Stimulated activated naive CD8-positive, alpha-beta T cell treated with anti-CD3 and anti-CD28 coated beads, Interleukin-15, Interleukin-2, amounts not matched to agents 100 ng/mL and 50 ng/mL, for 24 hours (primary cell): Measurements from ENCODE around the gene CTBP1.
A peak's percentile ranks its signal among the peaks of the same experiment; 100 is the strongest.

ENCODE experiments used
- H3K27ac Mint-ChIP-seq: one replicate; pipeline ENCODE4 v1.8.0; 2021; ENCODE audit warnings: mild to moderate bottlenecking, mixed read lengths
- H3K27me3 Mint-ChIP-seq: one replicate; pipeline ENCODE4 v1.8.0; 2021; ENCODE audit warnings: mixed read lengths
- H3K36me3 Mint-ChIP-seq: one replicate; pipeline ENCODE4 v1.8.0; 2021; ENCODE audit warnings: low read depth, mixed read lengths
- H3K4me1 Mint-ChIP-seq: one replicate; pipeline ENCODE4 v1.8.0; 2021; ENCODE audit warnings: low read depth, mixed read lengths
- H3K4me3 Mint-ChIP-seq: one replicate; pipeline ENCODE4 v1.8.0; 2021; ENCODE audit warnings: mild to moderate bottlenecking, mixed read lengths
- H3K9me3 Mint-ChIP-seq: one replicate; pipeline ENCODE4 v1.8.0; 2021; ENCODE audit warnings: mixed read lengths

The CTBP1 gene

GRCh38 chr4:1187182-1187581 is 61.7 kb downstream of the CTBP1 start:
- Mint-ChIP-seq H3K9me3 (no peaks in the 10 kb centered on the region), H3K27me3 (no peaks in the 10 kb centered on the region), H3K36me3 (no peaks in the 10 kb centered on the region), H3K27ac (no peak overlapping the region), H3K4me3 (no peak overlapping the region), H3K4me1 (peaks cover 40% of the 10 kb centered on the region)

- H3K27me3 Mint-ChIP-seq, result no peaks in the 10 kb centered on the region
- peaks cover 40% of the 10 kb centered on the region for H3K4me1 Mint-ChIP-seq
- peaks cover 7% of the 10 kb centered on the region for H3K9me3 Mint-ChIP-seq
- H3K4me3 Mint-ChIP-seq, result peak overlapping the region; percentile 63
- H3K27ac Mint-ChIP-seq, result peak overlapping the region; percentile 69
- peaks cover 4% of the 10 kb centered on the region for H3K36me3 Mint-ChIP-seq
Observed at GRCh38 chr4:1183985-1184773, 64.8 kb downstream of the CTBP1 start.

- Mint-ChIP-seq H3K36me3 (peaks cover 4% of the 10 kb centered on the region), H3K27me3 (no peaks in the 10 kb centered on the region), H3K4me1 (peaks cover 36% of the 10 kb centered on the region), H3K4me3 (no peak overlapping the region), H3K9me3 (peaks cover 7% of the 10 kb centered on the region), H3K27ac (no peak overlapping the region)
Observed at GRCh38 chr4:1182313-1182712, 66.6 kb downstream of the CTBP1 start.

- Mint-ChIP-seq H3K36me3 (peaks cover 4% of the 10 kb centered on the region), H3K27me3 (no peaks in the 10 kb centered on the region), H3K27ac (no peak overlapping the region), H3K4me1 (peaks cover 37% of the 10 kb centered on the region), H3K4me3 (no peak overlapping the region), H3K9me3 (peaks cover 7% of the 10 kb centered on the region)
Observed at GRCh38 chr4:1180663-1181062, 68.3 kb downstream of the CTBP1 start.

DNA sequence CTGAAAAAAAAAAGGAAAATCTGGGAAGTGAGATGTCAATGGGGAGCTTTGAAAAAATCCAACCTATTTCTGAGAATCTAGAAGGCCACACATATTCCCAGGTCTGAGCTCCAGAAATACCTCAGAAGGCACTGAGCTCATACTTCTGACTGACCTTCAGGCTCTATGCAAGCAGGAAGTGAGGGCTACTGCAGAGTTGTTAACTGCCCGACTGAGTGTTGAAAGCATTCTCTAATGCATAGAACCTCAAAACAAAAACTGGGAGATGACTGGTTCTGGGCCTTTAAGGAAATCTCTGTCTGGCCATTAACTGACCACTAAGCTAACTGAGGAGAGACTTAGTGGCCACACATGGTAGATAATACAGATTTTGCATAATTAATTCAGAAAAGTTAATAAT is 69.0 kb downstream of the CTBP1 start:
- Mint-ChIP-seq H3K9me3 (peaks cover 7% of the 10 kb centered on the region), H3K27me3 (no peaks in the 10 kb centered on the region), H3K36me3 (peaks cover 4% of the 10 kb centered on the region), H3K27ac (no peak overlapping the region), H3K4me1 (peaks cover 36% of the 10 kb centered on the region), H3K4me3 (no peak overlapping the region)

DNA sequence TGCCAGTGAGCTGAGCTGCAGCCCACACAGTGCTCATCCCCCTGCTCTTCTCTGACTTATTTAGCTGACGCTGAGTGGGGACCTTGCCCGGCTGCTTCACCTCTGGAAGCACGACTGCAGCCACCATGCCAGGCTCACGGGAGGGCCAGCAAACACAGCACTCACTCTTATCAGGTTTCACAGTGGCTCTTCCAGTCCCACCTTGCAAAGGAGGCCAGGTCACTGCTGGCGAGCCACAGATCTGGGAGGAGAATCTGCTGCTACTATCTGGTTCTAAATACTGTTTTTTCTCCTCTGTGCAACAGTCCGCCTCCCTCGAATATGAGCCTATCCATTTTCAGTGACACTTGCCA is 69.9 kb downstream of the CTBP1 start:
- H3K27ac Mint-ChIP-seq, result no peak overlapping the region
- H3K4me1 Mint-ChIP-seq, result peaks cover 31% of the 10 kb centered on the region
- H3K4me3 Mint-ChIP-seq, result no peak overlapping the region
- H3K36me3 Mint-ChIP-seq, result peaks cover 4% of the 10 kb centered on the region
- no peaks in the 10 kb centered on the region for H3K27me3 Mint-ChIP-seq
- peaks cover 7% of the 10 kb centered on the region for H3K9me3 Mint-ChIP-seq

DNA sequence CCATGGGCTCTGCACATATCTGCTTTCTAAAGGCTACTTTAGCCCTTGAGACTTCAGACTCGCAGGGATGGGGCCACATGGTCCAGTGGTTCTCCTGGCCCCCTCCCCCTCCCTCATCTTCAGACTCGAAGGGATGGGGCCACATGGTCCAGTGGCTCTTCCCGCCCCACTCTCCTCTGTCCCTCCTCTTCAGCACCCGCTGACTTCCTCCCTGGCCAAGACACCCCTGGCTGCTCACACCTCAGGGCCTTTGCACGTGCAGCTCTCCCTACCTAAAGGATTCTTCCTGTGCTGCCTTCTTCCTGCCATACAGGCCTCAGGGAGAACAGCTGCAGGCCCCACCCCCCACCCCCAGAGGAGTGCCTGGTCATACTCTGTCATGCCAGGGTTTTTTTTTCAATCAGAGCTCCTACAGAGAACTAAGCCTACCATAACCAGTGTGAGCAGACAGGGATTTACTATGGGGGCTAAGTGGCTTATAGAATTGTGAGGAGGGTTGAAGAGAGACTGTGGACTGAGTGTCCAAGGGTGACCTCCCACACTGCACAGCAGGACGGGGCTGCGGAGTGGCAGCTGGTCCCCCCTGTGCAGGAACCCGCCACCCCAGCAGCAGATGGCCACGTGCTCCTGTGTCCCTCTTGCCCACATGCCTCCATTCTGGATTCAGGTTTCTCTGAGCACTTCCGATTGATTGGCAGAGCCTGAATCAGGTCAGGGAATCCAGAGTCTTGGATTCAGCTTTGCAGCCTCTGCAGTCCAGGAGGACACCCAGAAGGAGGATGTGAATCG is 70.4 kb downstream of the CTBP1 start:
- no peak overlapping the region for H3K4me3 Mint-ChIP-seq
- peaks cover 25% of the 10 kb centered on the region for H3K4me1 Mint-ChIP-seq
- H3K27ac Mint-ChIP-seq, result no peak overlapping the region
- H3K9me3 Mint-ChIP-seq, result peaks cover 7% of the 10 kb centered on the region
- peaks cover 4% of the 10 kb centered on the region for H3K27me3 Mint-ChIP-seq
- peaks cover 4% of the 10 kb centered on the region for H3K36me3 Mint-ChIP-seq

DNA sequence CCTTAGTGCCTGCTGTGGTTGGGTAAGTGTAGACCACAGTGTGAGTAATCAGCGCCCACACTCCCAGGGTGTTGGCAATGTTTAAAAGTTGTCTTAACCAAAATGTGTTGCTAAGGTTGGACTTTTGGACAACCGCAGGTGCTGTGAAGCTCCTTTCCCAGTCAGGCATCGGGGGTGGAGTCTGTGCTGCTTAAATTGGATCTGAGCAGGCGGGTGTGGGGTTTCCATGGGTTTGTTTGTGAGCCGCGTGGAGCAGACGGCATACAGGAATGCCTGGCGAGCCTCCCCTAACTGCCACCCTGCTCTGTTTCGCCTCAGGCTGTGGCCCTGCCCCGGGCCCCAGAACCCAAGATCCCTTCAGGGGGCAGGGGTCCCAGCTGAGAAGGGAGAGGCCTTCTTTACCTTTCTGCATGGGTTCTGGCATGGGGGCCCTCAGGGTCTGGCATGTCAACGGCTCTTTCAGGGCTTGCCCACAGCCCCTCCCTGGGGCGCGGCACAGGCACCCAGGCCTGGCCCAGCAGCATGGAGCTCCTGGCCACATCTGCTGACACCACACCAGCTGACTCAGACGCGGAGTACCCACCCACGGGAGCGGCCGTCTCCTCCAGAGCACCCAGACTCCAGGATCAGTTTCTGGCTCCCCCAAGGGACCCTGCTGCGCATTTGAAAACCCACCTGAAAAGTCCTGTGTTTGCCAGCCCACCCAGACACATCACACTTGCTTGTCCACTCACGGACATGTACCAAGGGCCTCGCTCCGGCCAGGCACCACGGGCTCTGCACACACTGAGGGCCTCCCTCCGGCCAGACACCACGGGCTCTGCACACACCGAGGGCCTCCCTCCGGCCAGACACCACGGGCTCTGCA is 71.4 kb downstream of the CTBP1 start:
- peaks cover 6% of the 10 kb centered on the region for H3K27me3 Mint-ChIP-seq
- no peak overlapping the region for H3K4me3 Mint-ChIP-seq
- H3K4me1 Mint-ChIP-seq, result peaks cover 15% of the 10 kb centered on the region
- H3K27ac Mint-ChIP-seq, result no peak overlapping the region
- H3K9me3 Mint-ChIP-seq, result peaks cover 7% of the 10 kb centered on the region
- H3K36me3 Mint-ChIP-seq, result peaks cover 4% of the 10 kb centered on the region

DNA sequence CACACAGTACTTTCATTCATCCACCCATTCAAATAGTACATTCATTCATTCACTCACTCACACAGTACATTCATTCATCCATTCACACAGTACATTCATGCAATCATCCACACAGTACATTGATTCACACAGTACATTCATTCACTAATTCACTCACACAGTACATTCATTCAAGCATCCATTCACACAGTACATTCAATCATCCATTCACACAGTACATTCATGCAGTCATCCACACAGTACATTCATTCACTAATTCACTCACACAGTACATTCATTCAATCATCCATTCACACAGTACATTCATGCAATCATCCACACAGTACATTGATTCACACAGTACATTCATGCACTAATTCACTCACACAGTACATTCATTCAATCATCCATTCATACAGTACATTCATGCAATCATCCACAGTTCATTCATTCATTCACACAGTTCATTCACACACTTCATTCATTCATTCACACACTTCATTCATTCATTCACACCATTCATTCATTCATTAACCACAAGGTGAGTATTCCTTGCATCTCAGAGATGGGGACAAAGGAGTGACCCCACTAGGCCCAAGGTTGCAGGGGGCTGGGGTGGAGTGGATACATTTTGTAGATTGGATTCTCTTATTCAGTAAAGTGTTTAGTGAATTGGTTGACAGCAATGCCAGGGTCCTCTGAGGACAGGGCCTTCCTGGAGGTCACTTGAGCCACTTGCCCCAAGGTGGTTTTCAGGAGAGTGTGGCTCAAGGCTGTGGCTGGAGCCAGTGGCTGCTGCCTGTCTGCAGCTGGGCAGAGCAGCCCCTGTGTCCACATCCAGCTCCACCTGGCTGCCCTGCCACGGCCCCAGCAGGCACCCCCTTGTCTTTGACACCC is 72.3 kb downstream of the CTBP1 start:
- peaks cover 7% of the 10 kb centered on the region for H3K9me3 Mint-ChIP-seq
- peaks cover 6% of the 10 kb centered on the region for H3K27me3 Mint-ChIP-seq
- H3K4me1 Mint-ChIP-seq, result peaks cover 12% of the 10 kb centered on the region
- peaks cover 4% of the 10 kb centered on the region for H3K36me3 Mint-ChIP-seq
- H3K27ac Mint-ChIP-seq, result no peak overlapping the region
- H3K4me3 Mint-ChIP-seq, result no peak overlapping the region

- H3K27me3 Mint-ChIP-seq, result peaks cover 6% of the 10 kb centered on the region
- peaks cover 4% of the 10 kb centered on the region for H3K36me3 Mint-ChIP-seq
- H3K27ac Mint-ChIP-seq, result no peak overlapping the region
- peaks cover 12% of the 10 kb centered on the region for H3K4me1 Mint-ChIP-seq
- H3K9me3 Mint-ChIP-seq, result peaks cover 4% of the 10 kb centered on the region
- no peak overlapping the region for H3K4me3 Mint-ChIP-seq
Observed at GRCh38 chr4:1175635-1176229, 73.2 kb downstream of the CTBP1 start.

DNA sequence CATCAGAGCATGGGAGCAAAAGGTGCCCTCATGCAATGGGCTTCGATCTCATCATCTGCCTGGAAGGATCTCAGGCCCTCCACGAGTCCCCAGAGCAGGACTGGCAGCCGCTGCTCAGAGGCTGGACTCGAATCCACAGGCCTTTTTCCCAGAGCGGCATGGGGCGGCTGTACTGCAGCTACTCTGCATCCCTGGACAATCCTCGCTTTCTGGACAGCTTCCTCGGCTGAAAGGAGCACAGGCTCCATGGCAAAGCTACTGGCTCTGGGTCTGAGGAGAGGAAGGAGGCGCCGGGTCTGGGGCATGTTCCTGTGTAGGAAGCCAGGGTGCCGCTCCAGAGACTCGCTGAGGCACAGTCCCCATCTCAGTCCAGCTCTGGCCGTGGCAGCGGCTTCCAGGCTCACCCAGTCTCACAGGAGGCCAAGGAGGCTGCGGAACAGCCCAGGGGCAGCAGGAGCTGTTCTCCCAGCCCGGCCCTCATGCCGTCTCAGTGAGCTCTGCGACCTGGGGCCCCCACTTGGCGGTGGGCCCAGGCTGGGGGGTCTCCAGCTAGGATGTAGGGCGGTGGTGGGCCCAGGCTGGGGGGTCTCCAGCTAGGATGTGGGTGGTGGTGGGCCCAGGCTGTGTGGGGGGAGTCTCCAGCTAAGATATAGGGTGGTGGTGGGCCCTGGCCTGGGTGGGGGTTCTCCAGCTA is 73.8 kb downstream of the CTBP1 start:
- Mint-ChIP-seq H3K27ac (no peak overlapping the region), H3K4me1 (peaks cover 12% of the 10 kb centered on the region), H3K9me3 (no peaks in the 10 kb centered on the region), H3K27me3 (peaks cover 10% of the 10 kb centered on the region), H3K36me3 (no peaks in the 10 kb centered on the region), H3K4me3 (no peak overlapping the region)

- Mint-ChIP-seq H3K36me3 (no peaks in the 10 kb centered on the region), H3K4me3 (no peak overlapping the region), H3K4me1 (peaks cover 12% of the 10 kb centered on the region), H3K27me3 (peaks cover 11% of the 10 kb centered on the region), H3K27ac (no peak overlapping the region), H3K9me3 (no peaks in the 10 kb centered on the region)
Observed at GRCh38 chr4:1172971-1173757, 75.8 kb downstream of the CTBP1 start.
